HCT116 (cell line): ENCODE results near the gene TOR1AIP2. TPM values are rescaled to one million over a fixed set of nuclear protein-coding genes. Genes with fewer than 3 reads are reported as not detected.

Source experiments
- ATAC-seq: fragments of 200-7000 bp; cut with Tn5 transposase; 2 replicates; pipeline ENCODE4 v1.9.1; 2020; ENCODE audit warnings: mild to moderate bottlenecking, moderate library complexity
- BruUV-seq: library from RNA; stranded (reverse); fragments of 400-500 nt; replicated peaks from 2 replicates; lab custom pipeline; 2021; lab: Mats Ljungman, UMichigan
- CTCF ChIA-PET: fragments of 300-600 bp; sonication (Branson Sonifier 250); formaldehyde crosslinking; loops from one replicate; lab custom pipeline; 2021; ENCODE audit warnings: antibody characterized with exemption; lab: Charles Lee
- POLR2A ChIA-PET: fragments of 300-600, 350-600 bp; sonication (Branson Sonifier 250); formaldehyde crosslinking; loops from one replicate; lab custom pipeline; 2021; ENCODE audit warnings: antibody characterized with exemption; lab: Charles Lee
- RAD21 ChIA-PET, 2 experiments: fragments of 300-600 bp; sonication (Branson Sonifier 250); formaldehyde crosslinking; loops; one replicate each; lab custom pipeline; 2023; ENCODE audit warnings: low total read pairs in 2 of 2; ENCODE audit not compliant: uncharacterized antibody in 2 of 2, unreplicated experiment in 2 of 2, low non-redundant PET in 1 of 2; lab: Charles Lee
- DNase-seq: peaks from one replicate; pipeline ENCODE4 v3.0.0-alpha.2; 2010; ENCODE audit warnings: low read depth, low spot score
- H2AFZ ChIP-seq: fragments of 200-600 bp; shearing (Covaris generic), sonication (generic); 2 replicates; pipeline ENCODE4 v1.6.1; 2017; ENCODE audit warnings: low read depth, mixed run types, mixed read lengths, antibody characterized with exemption, low read length; ENCODE audit not compliant: poor library complexity, severe bottlenecking
- H3K27ac ChIP-seq: 2 replicates; pipeline ENCODE4 v1.5.1; 2012; ENCODE audit warnings: low read depth, low read length
- H3K27me3 ChIP-seq: fragments of 200-600 bp; sonication (generic); 2 replicates; pipeline ENCODE4 v1.6.1; 2016; ENCODE audit warnings: mixed run types, low read length, mixed read lengths; ENCODE audit not compliant: insufficient read depth
- H3K36me3 ChIP-seq, 2 experiments: fragments of 200-500 bp in 1 of 2; fragments of 200-600 bp in 1 of 2; sonication (Bioruptor generic) in 1 of 2; sonication (generic) in 1 of 2; 2 replicates each; pipeline versions ENCODE4 v1.5.1 to v1.6.1; 2014 to 2016; ENCODE audit warnings: low read length in 2 of 2, inconsistent platforms in 1 of 2, mixed read lengths in 1 of 2, mixed run types in 1 of 2; ENCODE audit not compliant: insufficient read depth in 2 of 2, control insufficient read depth in 1 of 2
- H3K4me1 ChIP-seq, 2 experiments: fragments of 200-600 bp in 1 of 2; sonication (generic) in 1 of 2; 2 replicates each; pipeline versions ENCODE4 v1.5.1 to v1.6.1; 2012 to 2017; ENCODE audit warnings: low read length in 2 of 2, inconsistent platforms in 1 of 2, mild to moderate bottlenecking in 1 of 2, mixed read lengths in 1 of 2, mixed run types in 1 of 2, moderate library complexity in 1 of 2; ENCODE audit not compliant: insufficient read depth in 2 of 2, control insufficient read depth in 1 of 2
- H3K4me2 ChIP-seq: fragments of 200-600 bp; sonication (generic); 2 replicates; pipeline ENCODE4 v1.6.1; 2017; ENCODE audit warnings: mixed run types, low read length, mixed read lengths
- H3K4me3 ChIP-seq, 2 experiments: fragments of 200-600 bp in 1 of 2; sonication (generic) in 1 of 2; replicated peaks in 1 of 2; 2 replicates each; pipeline ENCODE4 v1.5.1; 2011 to 2016; ENCODE audit warnings: low read length in 2 of 2, control low read depth in 1 of 2, low read depth in 1 of 2, mild to moderate bottlenecking in 1 of 2, mixed read lengths in 1 of 2, mixed run types in 1 of 2
- H3K79me2 ChIP-seq: fragments of 200-600 bp; sonication (generic); 2 replicates; pipeline ENCODE4 v1.6.1; 2017; ENCODE audit warnings: mild to moderate bottlenecking, mixed run types, low read length, moderate library complexity, mixed read lengths; ENCODE audit not compliant: insufficient read depth
- H3K9ac ChIP-seq: fragments of 200-600 bp; sonication (generic); 2 replicates; pipeline ENCODE4 v1.6.1; 2016; ENCODE audit warnings: low read length, mixed read lengths
- H3K9me2 ChIP-seq: fragments of 200-600 bp; sonication (generic), shearing (Covaris generic); 2 replicates; pipeline ENCODE4 v1.6.1; 2017; ENCODE audit warnings: mixed run types, mild to moderate bottlenecking, moderate library complexity; ENCODE audit not compliant: insufficient read depth
- H3K9me3 ChIP-seq, 2 experiments: fragments of 200-500 bp in 1 of 2; fragments of 200-600 bp in 1 of 2; sonication (Bioruptor generic) in 1 of 2; sonication (generic) in 1 of 2; 2 replicates each; pipeline ENCODE4 v1.6.1; 2014 to 2017; ENCODE audit warnings: low read length in 2 of 2, mixed read lengths in 2 of 2, inconsistent platforms in 1 of 2, low read depth in 1 of 2, mild to moderate bottlenecking in 1 of 2, mixed run types in 1 of 2, moderate library complexity in 1 of 2; ENCODE audit not compliant: control insufficient read depth in 1 of 2, insufficient read depth in 1 of 2
- H4K20me1 ChIP-seq: fragments of 200-600 bp; sonication (generic), shearing (Covaris generic); 2 replicates; pipeline ENCODE4 v1.6.1; 2017; ENCODE audit warnings: mixed run types, mild to moderate bottlenecking, moderate library complexity; ENCODE audit not compliant: insufficient read depth
- CBX3 ChIP-seq: IDR thresholded peaks from 2 replicates; pipeline ENCODE4 v1.6.1; 2012; ENCODE audit warnings: low read depth
- CEBPB ChIP-seq: IDR thresholded peaks from 2 replicates; pipeline ENCODE4 v1.6.1; 2012; ENCODE audit warnings: low read depth
- EGR1 ChIP-seq: IDR thresholded peaks from 2 replicates; pipeline ENCODE4 v1.6.1; 2012; ENCODE audit warnings: low read depth
- EZH2 ChIP-seq: fragments of 200-600 bp; sonication (generic); IDR thresholded peaks from 2 replicates; pipeline ENCODE4 v1.6.1; 2017; ENCODE audit warnings: antibody characterized with exemption, mixed run types
- EZH2phosphoT487 ChIP-seq: fragments of 200-600 bp; IDR thresholded peaks from 2 replicates; pipeline ENCODE4 v1.6.1; 2018; ENCODE audit warnings: antibody characterized with exemption, borderline replicate concordance
- JUND ChIP-seq: IDR thresholded peaks from 2 replicates; pipeline ENCODE4 v1.6.1; 2012
- RAD21 ChIP-seq: IDR thresholded peaks from 2 replicates; pipeline ENCODE4 v1.6.1; 2012; ENCODE audit warnings: low read depth, mild to moderate bottlenecking
- REST ChIP-seq: IDR thresholded peaks from 2 replicates; pipeline ENCODE4 v1.6.1; 2012; ENCODE audit warnings: low read depth
- SIN3A ChIP-seq: IDR thresholded peaks from 2 replicates; pipeline ENCODE4 v1.6.1; 2012; ENCODE audit warnings: low read depth
- SP1 ChIP-seq: IDR thresholded peaks from 2 replicates; pipeline ENCODE4 v1.6.1; 2012; ENCODE audit warnings: low read depth
- SRF ChIP-seq: IDR thresholded peaks from 2 replicates; pipeline ENCODE4 v1.6.1; 2012; ENCODE audit warnings: low read depth
- TCF7L2 ChIP-seq: IDR thresholded peaks from 2 replicates; pipeline ENCODE4 v1.7.0; 2011; ENCODE audit warnings: borderline replicate concordance, inconsistent platforms; ENCODE audit not compliant: insufficient read depth, insufficient read length; ENCODE audit errors: extremely low read depth
- YY1 ChIP-seq: IDR thresholded peaks from 2 replicates; pipeline ENCODE4 v1.6.1; 2011; ENCODE audit warnings: low read length, low read depth, moderate library complexity, mild to moderate bottlenecking; ENCODE audit not compliant: insufficient replicate concordance; ENCODE audit errors: extremely low read depth
- ZBTB33 ChIP-seq: IDR thresholded peaks from 2 replicates; pipeline ENCODE4 v1.6.1; 2011; ENCODE audit warnings: mild to moderate bottlenecking, low read length, moderate library complexity; ENCODE audit not compliant: insufficient replicate concordance; ENCODE audit errors: extremely low read depth
- ZFX ChIP-seq: fragments of 450-650 bp; IDR thresholded peaks from 2 replicates; pipeline ENCODE4 v1.6.1; 2017
- intact Hi-C: fragments of 100-400 bp; cut with micrococcal nuclease; formaldehyde crosslinking; loops from 2 replicates; pipeline ENCODE4 v1.10.0; 2022
- total RNA-seq: library from RNA; stranded (reverse); gene quantifications from one replicate; pipeline ENCODE4 v1.2.1, GENCODE V29; 2021; ENCODE audit not compliant: unreplicated experiment
- TF ChIP-seq, protein P1 (sequence below): IDR thresholded peaks from 2 replicates; pipeline ENCODE4 v1.6.1; 2012
- TF ChIP-seq, protein P2 (sequence below): IDR thresholded peaks from 2 replicates; pipeline ENCODE4 v1.6.1; 2012

TOR1AIP2 gene
- total RNA-seq, 1 experiment from 2014 or later = 106 TPM

- no peaks in the 10 kb centered on the region for H4K20me1 ChIP-seq
- H3K36me3 ChIP-seq = no peaks in the 10 kb centered on the region
- no peaks in the 10 kb centered on the region for H3K79me2 ChIP-seq
- DNase-seq (no peak), ATAC-seq (no peak)
- H3K4me2 ChIP-seq = no peak overlapping the region
- no peak overlapping the region for H3K4me3 ChIP-seq
- no peaks in the 10 kb centered on the region for H3K9me2 ChIP-seq
- BruUV-seq = no TSS peak
- H3K9me3 ChIP-seq = no peaks in the 10 kb centered on the region
- no peak overlapping the region for H3K9ac ChIP-seq
- intact Hi-C loops = no loop called here
- H2AFZ ChIP-seq = no peak overlapping the region
- H3K27me3 ChIP-seq = no peaks in the 10 kb centered on the region
- POLR2A ChIA-PET = no interaction called here
- RAD21 ChIA-PET = no interaction called here
- H3K4me1 ChIP-seq = no peaks in the 10 kb centered on the region
- H3K27ac ChIP-seq = no peak overlapping the region
- CTCF ChIA-PET = interaction anchor here (1.0 kb wide), 1 partner anchor 11 kb away, joined by 3 read pairs; no protein-coding TSS in a partner anchor
- TF ChIP-seq CBX3 = no peak
- TF ChIP-seq ZBTB33 = no peak
- TF ChIP-seq JUND = no peak
- TF ChIP-seq SP1 = no peak
- no peak for TF ChIP-seq SRF
- no peak for TF ChIP-seq YY1
- TF ChIP-seq, protein P1, sequence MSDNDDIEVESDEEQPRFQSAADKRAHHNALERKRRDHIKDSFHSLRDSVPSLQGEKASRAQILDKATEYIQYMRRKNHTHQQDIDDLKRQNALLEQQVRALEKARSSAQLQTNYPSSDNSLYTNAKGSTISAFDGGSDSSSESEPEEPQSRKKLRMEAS = no peak
- no peak for TF ChIP-seq SIN3A
- no peak for TF ChIP-seq EZH2
- no peak for TF ChIP-seq RAD21
- no peak for TF ChIP-seq EGR1
- no peak for TF ChIP-seq TCF7L2
- no peak for TF ChIP-seq ZFX
- TF ChIP-seq, protein P2, sequence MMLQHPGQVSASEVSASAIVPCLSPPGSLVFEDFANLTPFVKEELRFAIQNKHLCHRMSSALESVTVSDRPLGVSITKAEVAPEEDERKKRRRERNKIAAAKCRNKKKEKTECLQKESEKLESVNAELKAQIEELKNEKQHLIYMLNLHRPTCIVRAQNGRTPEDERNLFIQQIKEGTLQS = no peak
- TF ChIP-seq CEBPB = no peak
- TF ChIP-seq REST = no peak
- no peak for TF ChIP-seq EZH2phosphoT487
These were observed 51.7 kb downstream of the TOR1AIP2 start for GRCh38 chr1:179825798-179826460.
